ENCODE measurements around the gene FCRLB.

Gene FCRLB

GRCh38 chr1:161737625-161738024 is 16.3 kb downstream of the FCRLB start:
- H4K20me1 ChIP-seq (ENCODE audit: control insufficient read depth, insufficient read depth, low read depth, low read length) = no peaks in the 10 kb centered on the region
- peaks cover 57% of the 10 kb centered on the region for H3K4me1 ChIP-seq (ENCODE audit: control insufficient read depth, low read length)
- no peaks in the 10 kb centered on the region for H3K36me3 ChIP-seq (ENCODE audit: control insufficient read depth, low read length)
- no peak overlapping the region for H3K4me2 ChIP-seq (ENCODE audit: low read length)
- TF ChIP-seq EZH2phosphoT487 (IDR thresholded peaks at IDR 0.05; ENCODE audit: borderline replicate concordance, low read length) = no peak
- TF ChIP-seq CTCF (IDR thresholded peaks at IDR 0.05; ENCODE audit: low read depth, low read length, poor library complexity, severe bottlenecking) = no peak
- H3F3A ChIP-seq (ENCODE audit: control insufficient read depth, insufficient read depth) = peaks cover 24% of the 10 kb centered on the region
- no peak overlapping the region for H3K27ac ChIP-seq (ENCODE audit: low read depth, low read length)
- H3K27me3 ChIP-seq (ENCODE audit: control insufficient read depth, low read length) = no peaks in the 10 kb centered on the region
- H3K9me2 ChIP-seq (replicated peaks; ENCODE audit: control insufficient read depth, low read length) = no peaks in the 10 kb centered on the region
- no peaks in the 10 kb centered on the region for H3K9me3 ChIP-seq (ENCODE audit: control insufficient read depth, insufficient read depth, low read length)
- H3K4me3 ChIP-seq (ENCODE audit: low read length) = no peak overlapping the region
- H3K79me2 ChIP-seq (ENCODE audit: control insufficient read depth, low read length) = no peaks in the 10 kb centered on the region

- Histone ChIP-seq H3K36me3 (ENCODE audit: control insufficient read depth, low read length) (no peaks in the 10 kb centered on the region), H3K27ac (ENCODE audit: low read depth, low read length) (peak overlapping the region; percentile 6; the same call in 1 of the 2 replicates), H3K79me2 (ENCODE audit: control insufficient read depth, low read length) (no peaks in the 10 kb centered on the region), H3K9me3 (ENCODE audit: control insufficient read depth, insufficient read depth, low read length) (no peaks in the 10 kb centered on the region), H3K9me2 (replicated peaks; ENCODE audit: control insufficient read depth, low read length) (no peaks in the 10 kb centered on the region), H3K4me3 (ENCODE audit: low read length) (peak overlapping the region; percentile 57), H4K20me1 (ENCODE audit: control insufficient read depth, insufficient read depth, low read depth, low read length) (no peaks in the 10 kb centered on the region), H3F3A (ENCODE audit: control insufficient read depth, insufficient read depth) (peaks cover 24% of the 10 kb centered on the region), H3K4me1 (ENCODE audit: control insufficient read depth, low read length) (peaks cover 57% of the 10 kb centered on the region), H3K27me3 (ENCODE audit: control insufficient read depth, low read length) (no peaks in the 10 kb centered on the region), H3K4me2 (ENCODE audit: low read length) (peak overlapping the region; percentile 69)
- TF ChIP-seq CTCF (IDR thresholded peaks at IDR 0.05; ENCODE audit: low read depth, low read length, poor library complexity, severe bottlenecking) (peak; percentile 70), EZH2phosphoT487 (IDR thresholded peaks at IDR 0.05; ENCODE audit: borderline replicate concordance, low read length) (no peak)
These were observed 17.4 kb downstream of the FCRLB start for GRCh38 chr1:161738627-161739287.

- no peak for TF ChIP-seq CTCF (IDR thresholded peaks at IDR 0.05; ENCODE audit: low read depth, low read length, poor library complexity, severe bottlenecking)
- TF ChIP-seq EZH2phosphoT487 (IDR thresholded peaks at IDR 0.05; ENCODE audit: borderline replicate concordance, low read length) = no peak
- no peaks in the 10 kb centered on the region for H3K36me3 ChIP-seq (ENCODE audit: control insufficient read depth, low read length)
- H3K4me3 ChIP-seq (ENCODE audit: low read length) = peak overlapping the region; percentile 57
- no peaks in the 10 kb centered on the region for H4K20me1 ChIP-seq (ENCODE audit: control insufficient read depth, insufficient read depth, low read depth, low read length)
- H3K9me3 ChIP-seq (ENCODE audit: control insufficient read depth, insufficient read depth, low read length) = no peaks in the 10 kb centered on the region
- H3K4me2 ChIP-seq (ENCODE audit: low read length) = peak overlapping the region; percentile 69
- no peaks in the 10 kb centered on the region for H3K79me2 ChIP-seq (ENCODE audit: control insufficient read depth, low read length)
- peak overlapping the region; percentile 54 for H3K27ac ChIP-seq (ENCODE audit: low read depth, low read length)
- no peaks in the 10 kb centered on the region for H3K9me2 ChIP-seq (replicated peaks; ENCODE audit: control insufficient read depth, low read length)
- H3K4me1 ChIP-seq (ENCODE audit: control insufficient read depth, low read length) = peaks cover 57% of the 10 kb centered on the region
- peaks cover 24% of the 10 kb centered on the region for H3F3A ChIP-seq (ENCODE audit: control insufficient read depth, insufficient read depth)
- H3K27me3 ChIP-seq (ENCODE audit: control insufficient read depth, low read length) = no peaks in the 10 kb centered on the region
These were observed 18.7 kb downstream of the FCRLB start for GRCh38 chr1:161739865-161740566.

Measured in DOHH2 (cell line).